GM18870 (cell line): ENCODE data around the gene LAT.

Experiments used
- ATAC-seq: cut with Tn5 transposase; IDR thresholded peaks from one replicate; pipeline ENCODE4 v1.9.1; 2021; ENCODE audit warnings: moderate library complexity; ENCODE audit not compliant: unreplicated experiment

The LAT gene

GRCh38 chr16:29007730-29008593, 23.1 kb downstream of the LAT start:
- ATAC-seq: no peak

GRCh38 chr16:29009050-29009837, 24.4 kb downstream of the LAT start:
- no peak for ATAC-seq

- no peak for ATAC-seq
Measured at GRCh38 chr16:29009838-29010166, 24.9 kb downstream of the LAT start.

- ATAC-seq: no peak
Measured at GRCh38 chr16:29011112-29011511, 26.3 kb downstream of the LAT start.

GRCh38 chr16:29011851-29012250, 27.0 kb downstream of the LAT start:
- no peak for ATAC-seq

- ATAC-seq: no peak
Measured at GRCh38 chr16:29012913-29013553, 28.2 kb downstream of the LAT start.

- ATAC-seq: no peak
Measured at GRCh38 chr16:29014561-29015069, 29.8 kb downstream of the LAT start.

GRCh38 chr16:29022196-29022595, 37.3 kb downstream of the LAT start:
- ATAC-seq: no peak

- no peak for ATAC-seq
Measured at GRCh38 chr16:29023279-29024277, 38.7 kb downstream of the LAT start.

- ATAC-seq: no peak
Measured at GRCh38 chr16:29024278-29024677, 39.4 kb downstream of the LAT start.

GRCh38 chr16:29025218-29025617, 40.4 kb downstream of the LAT start:
- no peak for ATAC-seq

- no peak for ATAC-seq
Measured at GRCh38 chr16:29025735-29026134, 40.9 kb downstream of the LAT start.

GRCh38 chr16:29028457-29029167, 43.8 kb downstream of the LAT start:
- ATAC-seq: no peak

- no peak for ATAC-seq
Measured at GRCh38 chr16:29029168-29029994, 44.5 kb downstream of the LAT start.

GRCh38 chr16:29030086-29030840, 45.4 kb downstream of the LAT start:
- no peak for ATAC-seq
